Parathyroid adenoma (tissue), 2 donors: ENCODE data around the gene RBBP8NL.
"Not testable (repeated sequence)": the region's sequence is repeated elsewhere in the genome, so short reads cannot be mapped to it uniquely, and the experiment has no call there.

Experiments used
- H2AFZ ChIP-seq: fragments of 300-600 bp; sonication (generic); one replicate; pipeline ENCODE4 v1.7.0; 2017; ENCODE audit warnings: antibody characterized with exemption, mild to moderate bottlenecking
- H3K27ac ChIP-seq: fragments of 300-600 bp; sonication (generic); one replicate; pipeline ENCODE4 v1.7.0; 2017
- H3K27me3 ChIP-seq: fragments of 300-600 bp; sonication (generic); one replicate; pipeline ENCODE4 v1.7.0; 2017; ENCODE audit warnings: low read length; ENCODE audit not compliant: control insufficient read depth, insufficient read depth
- H3K36me3 ChIP-seq: fragments of 300-600 bp; sonication (generic); one replicate; pipeline ENCODE4 v1.7.0; 2017; ENCODE audit warnings: low read length; ENCODE audit not compliant: control insufficient read depth, insufficient read depth
- H3K4me1 ChIP-seq: fragments of 300-600 bp; sonication (generic); one replicate; pipeline ENCODE4 v1.7.0; 2017; ENCODE audit warnings: control low read depth
- H3K4me2 ChIP-seq: fragments of 300-600 bp; sonication (generic); one replicate; pipeline ENCODE4 v1.7.0; 2017; ENCODE audit warnings: low read length
- H3K4me3 ChIP-seq: fragments of 300-600 bp; sonication (generic); one replicate; pipeline ENCODE4 v1.7.0; 2017; ENCODE audit warnings: low read depth, low read length
- H3K79me2 ChIP-seq: fragments of 300-600 bp; sonication (generic); one replicate; pipeline ENCODE4 v1.7.0; 2017; ENCODE audit warnings: control low read depth
- H3K9ac ChIP-seq: fragments of 300-600 bp; sonication (generic); one replicate; pipeline ENCODE4 v1.7.0; 2017; ENCODE audit warnings: mild to moderate bottlenecking
- H3K9me3 ChIP-seq: fragments of 300-600 bp; sonication (generic); one replicate; pipeline ENCODE4 v1.7.0; 2017; ENCODE audit warnings: low read length; ENCODE audit not compliant: control insufficient read depth
- TF ChIP-seq, protein P1 (sequence below): fragments of 300-600 bp; sonication (generic); IDR thresholded peaks from one replicate; pipeline ENCODE4 v1.7.0; 2017; ENCODE audit warnings: antibody characterized with exemption, mild to moderate bottlenecking
- donor health status: primary hyperparathyroidism.

Gene RBBP8NL

DNA sequence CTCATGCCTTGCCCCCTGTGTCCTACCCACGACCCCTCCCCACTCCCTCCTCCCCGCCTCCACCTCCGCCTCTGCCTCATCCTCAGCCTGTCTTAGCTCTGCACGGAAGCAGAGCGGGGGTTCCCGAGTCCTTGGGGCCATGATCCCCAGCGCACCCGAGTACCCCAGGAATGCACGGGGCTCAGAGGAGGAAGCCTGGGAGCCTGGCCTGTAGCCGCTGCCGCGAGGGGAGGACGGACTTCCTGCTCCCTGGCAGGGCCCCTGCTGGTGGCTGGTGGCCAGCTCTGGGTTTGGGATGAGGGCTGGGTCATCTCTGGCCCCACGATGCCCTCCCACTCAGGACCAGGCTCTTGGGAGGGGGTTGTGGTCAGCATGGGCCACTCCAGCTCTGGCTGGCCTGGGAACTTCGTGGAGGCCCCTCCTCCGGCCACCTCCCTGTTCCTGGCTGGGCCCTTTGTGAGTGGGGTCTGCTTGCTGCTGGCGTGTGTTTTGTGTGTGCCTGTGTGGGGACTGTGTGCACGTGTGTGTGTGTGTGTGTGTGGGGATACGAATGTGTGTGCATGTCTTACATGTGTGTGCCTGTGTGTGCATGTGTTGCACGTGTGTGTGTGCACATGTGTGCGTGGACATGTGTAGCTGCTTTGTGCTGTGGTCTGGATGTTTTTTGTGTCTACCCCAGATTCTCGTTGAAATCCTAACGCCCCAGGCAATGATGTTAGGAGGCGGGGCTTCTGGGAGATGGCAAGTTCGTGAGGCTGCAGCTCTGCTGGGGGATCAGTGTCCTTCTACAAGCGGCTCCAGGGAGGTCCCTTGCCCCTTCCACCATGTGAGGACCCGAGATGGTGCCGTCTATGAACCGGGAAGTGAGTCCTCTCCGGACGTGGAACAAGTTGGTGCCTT lies 1.3 kb upstream of the RBBP8NL start:
- Histone ChIP-seq H3K4me1 (peaks cover 29% of the 10 kb centered on the region), H3K4me3 (no peak overlapping the region), H3K36me3 (no peaks in the 10 kb centered on the region), H3K27ac (peak overlapping the region; percentile 97), H3K4me2 (no peak overlapping the region), H3K79me2 (no peaks in the 10 kb centered on the region), H2AFZ (peak overlapping the region; percentile 75), H3K9me3 (no peaks in the 10 kb centered on the region), H3K27me3 (no peaks in the 10 kb centered on the region), H3K9ac (no peak overlapping the region)
- TF ChIP-seq, protein P1, sequence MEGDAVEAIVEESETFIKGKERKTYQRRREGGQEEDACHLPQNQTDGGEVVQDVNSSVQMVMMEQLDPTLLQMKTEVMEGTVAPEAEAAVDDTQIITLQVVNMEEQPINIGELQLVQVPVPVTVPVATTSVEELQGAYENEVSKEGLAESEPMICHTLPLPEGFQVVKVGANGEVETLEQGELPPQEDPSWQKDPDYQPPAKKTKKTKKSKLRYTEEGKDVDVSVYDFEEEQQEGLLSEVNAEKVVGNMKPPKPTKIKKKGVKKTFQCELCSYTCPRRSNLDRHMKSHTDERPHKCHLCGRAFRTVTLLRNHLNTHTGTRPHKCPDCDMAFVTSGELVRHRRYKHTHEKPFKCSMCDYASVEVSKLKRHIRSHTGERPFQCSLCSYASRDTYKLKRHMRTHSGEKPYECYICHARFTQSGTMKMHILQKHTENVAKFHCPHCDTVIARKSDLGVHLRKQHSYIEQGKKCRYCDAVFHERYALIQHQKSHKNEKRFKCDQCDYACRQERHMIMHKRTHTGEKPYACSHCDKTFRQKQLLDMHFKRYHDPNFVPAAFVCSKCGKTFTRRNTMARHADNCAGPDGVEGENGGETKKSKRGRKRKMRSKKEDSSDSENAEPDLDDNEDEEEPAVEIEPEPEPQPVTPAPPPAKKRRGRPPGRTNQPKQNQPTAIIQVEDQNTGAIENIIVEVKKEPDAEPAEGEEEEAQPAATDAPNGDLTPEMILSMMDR = no peak

DNA sequence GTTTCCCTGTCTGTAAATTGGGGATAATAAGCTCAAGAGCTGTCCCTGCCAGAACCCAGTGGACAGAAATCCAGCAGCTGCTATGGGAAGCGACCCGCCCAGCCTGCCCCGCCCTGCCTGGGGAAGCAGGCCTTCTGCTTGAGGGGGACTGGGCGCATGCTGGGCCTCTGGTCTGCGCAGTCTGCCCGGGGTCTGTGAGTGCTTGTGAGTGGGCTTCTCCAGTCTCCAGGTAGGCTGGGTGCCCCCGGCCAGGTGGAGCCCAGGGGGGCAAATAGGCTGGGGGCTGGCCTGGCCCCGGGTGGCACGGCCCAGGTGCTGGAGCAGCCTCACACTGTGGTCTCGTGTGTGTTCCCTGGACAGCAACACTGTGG lies 648 bp upstream of the RBBP8NL start:
- Histone ChIP-seq H3K9me3 (no peaks in the 10 kb centered on the region), H3K9ac (no peak overlapping the region), H3K79me2 (no peaks in the 10 kb centered on the region), H3K4me1 (peaks cover 31% of the 10 kb centered on the region), H2AFZ (peak overlapping the region; percentile 78), H3K36me3 (no peaks in the 10 kb centered on the region), H3K4me2 (peak overlapping the region; percentile 73), H3K27me3 (no peaks in the 10 kb centered on the region), H3K27ac (peak overlapping the region; percentile 97), H3K4me3 (no peak overlapping the region)
- TF ChIP-seq, protein P1 = no peak

DNA sequence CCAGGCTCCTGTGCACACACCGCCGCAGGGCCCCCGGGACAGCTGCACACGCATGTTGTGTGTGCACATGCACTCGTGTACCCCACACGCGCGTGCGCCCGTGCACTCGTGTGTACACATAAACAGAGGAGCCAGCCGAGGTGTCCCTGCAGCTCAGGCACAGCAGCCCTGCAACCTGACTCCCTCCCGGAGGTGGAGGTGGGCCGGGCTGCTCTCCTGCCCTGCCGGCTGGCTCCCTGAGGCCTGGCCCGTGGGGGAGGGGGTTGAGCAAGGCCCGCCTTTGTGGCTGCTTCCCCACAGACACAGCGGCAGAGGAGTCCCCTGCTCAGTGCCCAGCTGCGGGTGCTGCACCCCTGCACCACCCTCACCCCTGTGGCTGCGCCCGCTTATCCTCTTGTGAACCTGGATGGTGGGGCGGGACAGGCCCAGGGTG lies 624 bp downstream of the RBBP8NL start:
- Histone ChIP-seq H3K4me1 (peaks cover 31% of the 10 kb centered on the region), H3K4me2 (peak overlapping the region; percentile 73), H3K36me3 (no peaks in the 10 kb centered on the region), H3K27me3 (no peaks in the 10 kb centered on the region), H3K27ac (peak overlapping the region; percentile 97), H3K9ac (peak overlapping the region; percentile 84), H3K4me3 (peak overlapping the region; percentile 53), H2AFZ (peak overlapping the region; percentile 78), H3K9me3 (no peaks in the 10 kb centered on the region), H3K79me2 (no peaks in the 10 kb centered on the region)
- TF ChIP-seq, protein P1 = no peak

DNA sequence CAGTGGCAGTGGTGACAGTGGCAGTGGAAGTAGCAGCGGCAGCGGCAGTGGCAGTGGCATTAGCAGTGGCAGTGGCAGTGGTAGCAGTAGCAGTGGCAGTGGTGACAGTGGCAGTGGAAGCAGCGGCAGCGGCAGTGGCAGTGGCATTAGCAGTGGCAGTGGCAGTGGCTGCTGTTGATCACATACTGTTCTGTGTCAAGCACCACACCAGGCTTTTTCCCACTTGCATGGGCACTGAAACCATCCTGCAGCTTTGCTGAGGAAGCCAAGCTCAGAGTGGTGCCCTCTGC lies 1.3 kb downstream of the RBBP8NL start:
- H3K27me3 ChIP-seq, H3K27ac ChIP-seq, H2AFZ ChIP-seq, H3K36me3 ChIP-seq, H3K9me3 ChIP-seq, H3K4me3 ChIP-seq, H3K9ac ChIP-seq, H3K79me2 ChIP-seq: not testable (repeated sequence)
- peak overlapping the region; percentile 73 for H3K4me2 ChIP-seq
- H3K4me1 ChIP-seq = peaks cover 31% of the 10 kb centered on the region

DNA sequence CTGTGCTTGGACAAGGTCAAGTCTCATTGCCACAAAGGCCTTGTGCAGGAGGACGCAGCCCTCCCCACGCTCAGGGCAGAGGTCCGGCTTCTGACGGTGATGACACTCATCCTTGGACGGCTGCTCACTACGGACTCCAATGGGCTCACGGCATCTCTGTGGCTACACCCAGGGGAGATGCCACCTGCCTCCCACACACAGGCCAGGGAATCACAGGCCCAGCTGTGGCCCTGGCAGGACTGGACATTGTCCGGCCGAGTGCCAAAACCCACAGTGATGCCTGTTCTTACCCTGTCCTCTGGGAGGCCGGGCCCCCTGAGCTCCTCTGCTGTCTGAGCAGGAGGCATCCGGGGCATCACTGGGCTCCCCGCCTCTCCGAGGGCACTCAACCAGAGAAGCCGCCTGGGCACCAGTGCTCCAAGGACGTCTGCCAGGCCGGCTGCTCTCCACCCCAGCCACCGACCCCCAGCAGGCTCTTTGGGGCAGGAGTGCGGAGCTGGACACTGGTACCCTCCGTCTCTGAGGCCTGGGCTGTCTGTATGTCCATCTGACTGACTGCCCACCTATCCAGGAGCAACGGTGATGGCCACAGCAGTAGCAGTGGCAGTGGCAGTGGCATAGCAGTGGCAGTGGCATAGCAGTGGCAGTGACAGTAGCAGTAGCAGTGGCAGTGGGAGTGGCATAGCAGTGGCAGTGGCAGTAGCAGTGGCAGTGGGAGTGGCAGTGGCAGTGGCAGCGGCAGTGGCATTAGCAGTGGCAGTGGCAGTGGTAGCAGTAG lies 1.9 kb downstream of the RBBP8NL start:
- Histone ChIP-seq H3K9ac (no peak overlapping the region), H3K4me2 (no peak overlapping the region), H3K27ac (no peak overlapping the region), H3K27me3 (no peaks in the 10 kb centered on the region), H3K9me3 (no peaks in the 10 kb centered on the region), H2AFZ (no peak overlapping the region), H3K36me3 (no peaks in the 10 kb centered on the region), H3K4me3 (no peak overlapping the region), H3K79me2 (no peaks in the 10 kb centered on the region), H3K4me1 (peaks cover 31% of the 10 kb centered on the region)
- TF ChIP-seq, protein P1 = no peak
